CD4-positive, alpha-beta T cell treated with Interleukin-15 for 4 hours (primary cell): Measurements from ENCODE around the gene SUPT16H.
"Not testable (repeated sequence)": the region's sequence is repeated elsewhere in the genome, so short reads cannot be mapped to it uniquely, and the experiment has no call there.

Experiments used
- DNase-seq: peaks from one replicate; pipeline ENCODE4 v3.0.0-alpha.2; 2020; ENCODE audit warnings: low spot score

Gene SUPT16H

GRCh38 chr14:21367582-21368144, 16.2 kb downstream of the SUPT16H start:
- DNase-seq = no peak

DNA sequence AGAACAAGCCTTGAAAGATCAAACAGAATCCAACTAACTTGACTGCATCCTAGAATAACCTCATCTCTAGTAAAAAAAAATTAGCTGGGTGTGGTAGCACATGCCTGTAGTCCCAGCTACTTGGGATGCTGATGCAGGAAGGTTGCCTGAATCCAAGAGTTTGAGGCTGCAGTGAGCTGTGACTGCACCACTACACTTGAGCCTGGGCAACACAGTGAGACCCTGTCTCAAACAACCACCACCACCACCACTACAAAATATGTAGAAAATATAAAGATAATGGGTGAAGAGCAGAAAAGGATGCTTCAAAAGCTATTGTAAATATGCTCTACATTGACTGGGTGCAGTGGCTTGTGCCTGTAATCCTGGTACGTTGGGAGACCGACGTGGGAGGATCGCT, 27.3 kb downstream of the SUPT16H start:
- no peak for DNase-seq

- no peak for DNase-seq
These were observed 31.2 kb downstream of the SUPT16H start for GRCh38 chr14:21352587-21352986.

DNA sequence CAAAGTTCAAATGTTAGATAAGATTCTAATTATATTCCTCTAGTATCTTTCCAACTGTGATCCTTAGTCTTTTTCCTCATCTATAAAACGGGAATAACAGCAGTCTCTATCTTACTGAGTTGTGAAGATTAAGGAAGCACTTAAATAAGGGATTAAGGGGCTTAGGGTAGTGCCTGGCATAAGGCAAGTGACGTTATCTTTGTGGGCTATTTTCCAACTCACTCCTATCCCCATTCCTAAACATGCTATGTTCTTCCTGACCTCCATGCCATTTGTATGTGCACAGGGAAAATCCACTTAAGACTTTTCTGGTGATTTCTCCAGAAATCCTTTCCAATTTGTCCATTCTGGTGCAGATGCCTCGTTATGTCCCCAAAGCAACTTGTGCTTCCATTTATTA, 33.3 kb downstream of the SUPT16H start:
- no peak for DNase-seq

GRCh38 chr14:21347201-21347600, 36.6 kb downstream of the SUPT16H start:
- DNase-seq = no peak

GRCh38 chr14:21346532-21347135, 37.2 kb downstream of the SUPT16H start:
- DNase-seq = no peak

- no peak for DNase-seq
These were observed 40.6 kb downstream of the SUPT16H start for GRCh38 chr14:21343035-21343794.

GRCh38 chr14:21334202-21334906, 49.5 kb downstream of the SUPT16H start:
- DNase-seq = no peak

GRCh38 chr14:21332950-21333349, 50.9 kb downstream of the SUPT16H start:
- no peak for DNase-seq

DNA sequence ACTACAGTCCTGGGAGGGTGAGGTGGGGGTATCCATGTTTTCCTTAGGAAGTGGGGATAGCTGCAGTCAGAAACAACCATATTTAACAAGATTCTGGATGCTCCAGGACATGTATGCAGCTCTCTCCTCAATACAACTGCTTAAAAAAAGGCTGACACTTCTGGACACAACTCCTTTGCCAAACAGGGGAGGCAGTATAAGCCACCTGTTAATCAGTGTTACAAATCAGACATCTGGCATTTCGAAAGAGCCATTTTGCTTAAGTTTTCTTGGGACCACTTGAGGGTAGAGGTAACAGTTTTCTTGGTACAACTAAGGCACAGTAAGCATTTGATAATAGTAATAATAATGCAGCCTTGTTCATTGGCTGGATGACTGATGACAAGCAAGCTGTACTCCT, 56.8 kb downstream of the SUPT16H start:
- no peak for DNase-seq

DNA sequence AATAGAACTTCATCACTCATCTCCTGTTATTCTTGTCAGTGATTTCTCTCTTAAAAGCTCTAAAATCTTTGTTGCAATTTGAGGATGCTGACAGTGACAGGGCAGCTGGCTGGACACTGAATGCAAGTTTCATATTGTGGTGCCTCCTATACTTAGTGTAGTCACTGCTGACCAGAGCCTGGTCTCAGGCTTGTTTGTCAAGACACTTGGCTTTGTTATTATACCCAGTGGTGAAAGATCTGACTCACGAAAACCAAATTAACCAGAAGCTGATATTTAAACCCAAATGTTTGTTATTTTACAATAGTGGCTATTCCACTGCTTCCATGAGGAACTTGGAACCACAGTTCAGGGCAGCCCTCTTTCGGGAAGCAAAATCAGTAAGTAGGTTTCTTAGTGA, 61.1 kb downstream of the SUPT16H start:
- DNase-seq = no peak

DNA sequence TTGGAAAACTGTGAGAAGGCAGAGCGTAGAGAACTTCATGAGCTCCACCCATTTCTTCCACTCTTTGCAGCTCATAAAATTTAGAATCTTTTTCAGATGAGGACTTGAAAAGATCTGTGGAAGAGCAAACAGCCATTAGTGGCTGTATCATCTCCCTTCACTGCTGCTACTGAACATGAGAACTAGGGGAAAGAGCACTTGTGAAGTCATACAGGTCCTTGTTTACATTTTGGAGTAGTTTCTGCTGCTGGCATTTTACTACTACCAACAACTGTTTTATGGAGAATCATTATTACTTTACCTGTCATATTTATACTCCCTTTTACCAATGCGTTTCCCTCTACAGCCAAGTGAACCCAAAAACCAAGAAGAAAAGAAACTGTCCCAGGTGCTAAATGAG, 62.9 kb downstream of the SUPT16H start:
- no peak for DNase-seq

GRCh38 chr14:21317398-21317797, 66.4 kb downstream of the SUPT16H start:
- DNase-seq = no peak

- no peak for DNase-seq
These were observed 70.3 kb downstream of the SUPT16H start for GRCh38 chr14:21313512-21313911.

- no peak for DNase-seq
These were observed 72.2 kb downstream of the SUPT16H start for GRCh38 chr14:21311614-21312013.

GRCh38 chr14:21309956-21310355, 73.9 kb downstream of the SUPT16H start:
- DNase-seq = no peak

DNA sequence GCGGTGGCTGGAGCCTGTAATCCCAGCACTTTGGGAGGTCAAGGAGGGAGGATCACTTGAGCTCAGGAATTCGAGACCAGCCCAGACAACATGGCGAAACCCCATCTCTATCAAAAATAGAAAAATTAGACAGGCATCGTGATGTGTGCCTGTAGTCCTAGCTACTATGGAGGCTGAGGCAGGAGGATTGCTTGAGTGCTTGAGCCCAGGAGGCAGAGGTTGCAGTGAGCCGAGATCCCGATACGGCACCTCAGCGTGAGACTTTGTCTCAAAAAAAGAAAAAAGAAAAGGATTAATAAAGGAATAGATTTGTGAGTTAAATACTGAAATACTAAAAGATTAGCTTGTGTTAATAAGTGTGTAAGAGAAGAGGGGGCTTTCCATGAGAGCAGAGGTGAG, 74.6 kb downstream of the SUPT16H start:
- no peak for DNase-seq

DNA sequence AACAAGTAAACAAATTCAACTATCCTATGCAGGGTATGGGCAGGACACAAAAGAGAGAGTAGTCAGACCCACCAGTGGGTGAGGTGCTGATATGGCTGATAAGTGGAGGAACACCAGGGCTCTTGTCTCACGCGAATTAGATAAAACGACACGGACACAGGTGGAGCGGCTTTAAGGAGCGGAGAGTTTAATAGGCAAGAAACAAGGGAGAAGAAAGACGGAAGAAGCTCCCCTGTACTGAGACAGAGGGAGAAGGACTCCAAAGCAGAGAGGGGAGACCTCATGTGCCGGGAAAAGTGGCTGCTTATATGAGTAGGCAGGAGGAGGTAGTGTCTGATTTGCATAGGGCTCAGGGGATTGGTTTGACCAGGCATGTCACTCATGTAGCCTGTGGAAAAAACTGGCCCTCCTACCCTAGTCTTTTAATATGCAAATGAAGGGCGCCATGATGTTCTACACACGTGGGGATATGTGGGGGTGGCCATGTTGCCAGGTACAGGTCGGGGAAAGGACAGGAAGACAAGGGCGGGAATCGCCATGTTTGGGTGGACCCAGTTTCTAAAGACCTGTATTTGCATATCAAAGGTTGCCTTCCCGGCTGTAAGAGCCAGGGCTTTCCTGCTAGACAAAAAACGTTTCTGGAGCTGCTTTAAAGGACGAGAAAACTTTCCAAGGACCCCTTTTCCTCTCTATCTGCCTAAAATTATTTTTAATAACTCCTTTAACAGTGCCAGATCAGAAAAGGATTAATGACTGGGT, 75.2 kb downstream of the SUPT16H start:
- peak; percentile 82 for DNase-seq

- no peak for DNase-seq
These were observed 75.7 kb downstream of the SUPT16H start for GRCh38 chr14:21308132-21308478.

GRCh38 chr14:21307637-21308036, 76.2 kb downstream of the SUPT16H start:
- no peak for DNase-seq

- DNase-seq = not testable (repeated sequence)
These were observed 81.0 kb downstream of the SUPT16H start for GRCh38 chr14:21302836-21303140.

- no peak for DNase-seq
These were observed 81.6 kb downstream of the SUPT16H start for GRCh38 chr14:21302013-21302835.
